Upper lobe of left lung (tissue), 6 donors: Measurements from ENCODE around the gene AHRR. TPM values are rescaled to one million over a fixed set of nuclear protein-coding genes. Genes with fewer than 3 reads are reported as not detected.

Source experiments
- ATAC-seq, 2 donors: fragments of 200-7000 bp; cut with Tn5 transposase; one replicate each; pipeline ENCODE4 v1.9.1; 2022; ENCODE audit warnings: mild to moderate bottlenecking in 2 of 2, moderate library complexity in 2 of 2; ENCODE audit not compliant: low FRiP score in 2 of 2
- DNase-seq, 2 donors: peaks; one replicate each; pipeline ENCODE4 v3.0.0-alpha.2; 2019 to 2020
- H3K27ac ChIP-seq, 4 donors: fragments of 200-600 bp; sonication (generic); one replicate each; pipeline ENCODE4 v1.5.1; 2016 to 2019
- H3K27me3 ChIP-seq, 4 donors: fragments of 200-600 bp; sonication (generic); one replicate each; pipeline ENCODE4 v1.5.1; 2017 to 2019
- H3K36me3 ChIP-seq, 4 donors: fragments of 200-600 bp; sonication (generic); one replicate each; pipeline ENCODE4 v1.5.1; 2016 to 2019
- H3K4me1 ChIP-seq, 4 donors: fragments of 200-600 bp; sonication (generic); one replicate each; pipeline ENCODE4 v1.5.1; 2018 to 2019
- H3K4me3 ChIP-seq, 4 donors: fragments of 200-600 bp; sonication (generic); one replicate each; pipeline ENCODE4 v1.5.1; 2017 to 2019; ENCODE audit warnings: mild to moderate bottlenecking in 2 of 4, moderate library complexity in 1 of 4
- H3K9me3 ChIP-seq, 4 donors: fragments of 200-600 bp; sonication (generic); one replicate each; pipeline ENCODE4 v1.5.1; 2018 to 2019
- CTCF ChIP-seq, 6 experiments: fragments of 450-650 bp in 4 of 6; fragments of 200-600 bp in 2 of 6; sonication (generic) in 2 of 6; IDR thresholded peaks; one replicate each; pipeline ENCODE4 v1.5.1; 2016 to 2019; ENCODE audit warnings: antibody characterized with exemption in 6 of 6
- EP300 ChIP-seq, 4 donors: sonication (generic); formaldehyde crosslinking; IDR thresholded peaks; one replicate each; pipeline ENCODE4 v1.5.1; 2017; ENCODE audit warnings: antibody characterized with exemption in 4 of 4, control low read depth in 2 of 4
- POLR2A ChIP-seq, 4 donors: fragments of 450-650 bp; IDR thresholded peaks; one replicate each; pipeline ENCODE4 v1.5.1; 2016 to 2017; ENCODE audit warnings: antibody characterized with exemption in 4 of 4, mild to moderate bottlenecking in 2 of 4
- POLR2AphosphoS5 ChIP-seq, 2 donors: sonication (generic); formaldehyde crosslinking; IDR thresholded peaks; one replicate each; pipeline ENCODE4 v1.5.1; 2017; ENCODE audit warnings: antibody characterized with exemption in 2 of 2
- WGBS, 2 donors: methylation state at CpG; one replicate each; pipeline ENCODE4 v1.1.5; 2017 to 2018; 5-methylcytosine and 5-hydroxymethylcytosine counted together
- total RNA-seq, 6 donors: library from RNA; depleted of rRNA in 4 of 6; stranded (reverse); fragments of >200 nt in 4 of 6; gene quantifications; one replicate each; pipeline versions ENCODE4 v1.1.0 to v1.2.1, GENCODE V29; 2016 to 2021
- donor health status: DM: no; HTN: no; CAD: no; lungs with moderate emphysema.
- donor health status: DM: no; HTN: yes; CAD: no; lungs with severe emphysema.

The AHRR gene
- total RNA-seq, 6 donors from 2014 or later = 1.3 to 8.6 (median 4.4) TPM

GRCh38 chr5:430214-430925, 108.9 kb downstream of the AHRR start:
- TF ChIP-seq POLR2AphosphoS5 (IDR thresholded peaks at IDR 0.05) = no peak
- TF ChIP-seq EP300 (IDR thresholded peaks at IDR 0.05) = no peak
- no peak for TF ChIP-seq CTCF (IDR thresholded peaks at IDR 0.05)
- TF ChIP-seq POLR2A (IDR thresholded peaks at IDR 0.05) = no peak
- Histone ChIP-seq H3K4me3 (no peak overlapping the region), H3K9me3 (no peaks in the 10 kb centered on the region), H3K27ac (no peak overlapping the region), H3K36me3 (no peaks in the 10 kb centered on the region), H3K27me3 (no peaks in the 10 kb centered on the region), H3K4me1 (peaks cover 0 to 5% (median 2%) of the 10 kb centered on the region in 4 donors)
- 76 to 84% methylated on average over 19 to 25 of the region's 25 CpGs for WGBS, 2 donors
- ATAC-seq (no peak), DNase-seq (peak in 1 of 2 donors; percentile 66)

- Histone ChIP-seq H3K27ac (no peak overlapping the region), H3K36me3 (no peaks in the 10 kb centered on the region), H3K27me3 (no peaks in the 10 kb centered on the region), H3K4me3 (no peak overlapping the region), H3K4me1 (peaks cover 0 to 5% (median 2%) of the 10 kb centered on the region in 4 donors), H3K9me3 (no peaks in the 10 kb centered on the region)
- DNase-seq (peak; percentile 58 to 83), ATAC-seq (peak; percentile 17 to 42)
- WGBS, 2 donors = 32 to 56% methylated on average over 12 to 17 of the region's 18 CpGs
- TF ChIP-seq CTCF (IDR thresholded peaks at IDR 0.05) = peak in 5 of 6 experiments; percentile 26 to 74 (median 62)
- TF ChIP-seq POLR2AphosphoS5 (IDR thresholded peaks at IDR 0.05) = no peak
Observed at GRCh38 chr5:431001-431710, 109.6 kb downstream of the AHRR start.

- 91 to 97% methylated on average over 4 of the region's 4 CpGs for WGBS, 2 donors
- no peaks in the 10 kb centered on the region for H3K9me3 ChIP-seq
- no peaks in the 10 kb centered on the region for H3K27me3 ChIP-seq
- TF ChIP-seq CTCF (IDR thresholded peaks at IDR 0.05) (no peak), EP300 (IDR thresholded peaks at IDR 0.05) (no peak), POLR2A (IDR thresholded peaks at IDR 0.05) (no peak), POLR2AphosphoS5 (IDR thresholded peaks at IDR 0.05) (no peak)
- H3K4me1 ChIP-seq = peaks cover 0 to 5% (median 2%) of the 10 kb centered on the region in 4 donors
- H3K36me3 ChIP-seq = no peaks in the 10 kb centered on the region
- DNase-seq (no peak), ATAC-seq (no peak)
- no peak overlapping the region for H3K27ac ChIP-seq
- H3K4me3 ChIP-seq = no peak overlapping the region
Observed at GRCh38 chr5:431711-432050, 110.2 kb downstream of the AHRR start.

GRCh38 chr5:432201-432927, 110.8 kb downstream of the AHRR start:
- ATAC-seq (no peak), DNase-seq (peak in 1 of 2 donors; percentile 68)
- H3K36me3 ChIP-seq = no peaks in the 10 kb centered on the region
- no peaks in the 10 kb centered on the region for H3K9me3 ChIP-seq
- H3K4me3 ChIP-seq = no peak overlapping the region
- no peaks in the 10 kb centered on the region for H3K27me3 ChIP-seq
- H3K4me1 ChIP-seq = peaks cover 0 to 5% (median 2%) of the 10 kb centered on the region in 4 donors
- no peak for TF ChIP-seq CTCF (IDR thresholded peaks at IDR 0.05)
- TF ChIP-seq POLR2AphosphoS5 (IDR thresholded peaks at IDR 0.05) = no peak
- TF ChIP-seq EP300 (IDR thresholded peaks at IDR 0.05) = no peak
- no peak for TF ChIP-seq POLR2A (IDR thresholded peaks at IDR 0.05)
- WGBS, 2 donors = 69 to 70% methylated on average over 14 to 18 of the region's 18 CpGs
- peak overlapping the region in 1 of 4 donors; percentile 20 for H3K27ac ChIP-seq
